ENCODE data around the gene NFATC4.
"Not testable (repeated sequence)": the region's sequence is repeated elsewhere in the genome, so short reads cannot be mapped to it uniquely, and the experiment has no call there.

NFATC4 gene

DNA sequence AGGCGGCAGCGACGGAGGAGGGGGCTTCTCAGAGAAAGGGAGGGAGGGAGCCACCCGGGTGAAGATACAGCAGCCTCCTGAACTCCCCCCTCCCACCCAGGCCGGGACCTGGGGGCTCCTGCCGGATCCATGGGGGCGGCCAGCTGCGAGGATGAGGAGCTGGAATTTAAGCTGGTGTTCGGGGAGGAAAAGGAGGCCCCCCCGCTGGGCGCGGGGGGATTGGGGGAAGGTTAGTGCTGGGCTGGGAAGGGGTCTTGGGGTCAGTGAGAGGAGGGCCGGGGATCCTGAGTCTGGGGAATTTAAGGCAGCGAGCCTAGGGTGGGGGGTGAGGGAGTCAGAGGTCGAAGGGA lies 203 bp downstream of the NFATC4 start:
- no peak for DNase-seq (ENCODE audit: low read depth)

DNA sequence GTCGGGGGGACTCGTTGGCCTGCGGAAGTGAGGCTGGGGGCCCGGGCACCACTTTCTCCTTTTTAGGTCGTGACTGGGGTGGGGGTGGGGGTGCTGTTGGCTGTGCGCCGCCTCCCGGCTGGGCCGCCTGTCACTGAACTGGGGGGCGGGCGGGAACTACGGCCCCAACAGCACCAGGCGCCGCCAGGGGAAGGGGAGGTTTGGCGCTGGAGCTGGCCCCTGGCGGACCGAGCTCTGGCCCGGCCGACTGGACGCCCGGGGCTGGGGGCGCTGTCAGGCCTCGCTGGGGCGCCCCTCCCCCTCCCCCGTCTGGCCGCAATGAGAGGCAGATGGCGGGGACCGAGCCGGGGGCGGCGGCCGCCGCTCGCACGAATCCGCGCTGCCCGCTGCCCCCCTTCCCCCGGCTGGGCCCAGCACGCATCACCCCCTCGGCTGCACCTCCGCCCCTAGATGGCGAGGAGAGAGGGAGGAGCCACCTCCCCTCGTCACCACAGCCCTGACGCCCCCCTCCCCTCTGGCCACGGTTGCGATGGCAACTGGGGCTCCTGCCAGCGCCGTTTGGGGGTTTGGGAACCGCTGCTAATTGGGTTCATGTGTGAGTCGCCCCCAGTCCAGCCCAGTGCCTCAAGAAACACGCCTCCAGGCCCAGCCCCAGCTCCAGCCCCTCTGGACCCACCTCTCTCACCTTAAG lies 723 bp downstream of the NFATC4 start:
- no peak for DNase-seq (ENCODE audit: low read depth)

DNA sequence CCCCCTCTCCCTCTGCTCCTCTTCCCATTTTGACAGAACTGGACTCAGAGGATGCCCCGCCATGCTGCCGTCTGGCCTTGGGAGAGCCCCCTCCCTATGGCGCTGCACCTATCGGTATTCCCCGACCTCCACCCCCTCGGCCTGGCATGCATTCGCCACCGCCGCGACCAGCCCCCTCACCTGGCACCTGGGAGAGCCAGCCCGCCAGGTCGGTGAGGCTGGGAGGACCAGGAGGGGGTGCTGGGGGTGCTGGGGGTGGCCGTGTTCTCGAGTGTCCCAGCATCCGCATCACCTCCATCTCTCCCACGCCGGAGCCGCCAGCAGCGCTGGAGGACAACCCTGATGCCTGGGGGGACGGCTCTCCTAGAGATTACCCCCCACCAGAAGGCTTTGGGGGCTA lies 1.5 kb downstream of the NFATC4 start:
- DNase-seq (ENCODE audit: low read depth): no peak

DNA sequence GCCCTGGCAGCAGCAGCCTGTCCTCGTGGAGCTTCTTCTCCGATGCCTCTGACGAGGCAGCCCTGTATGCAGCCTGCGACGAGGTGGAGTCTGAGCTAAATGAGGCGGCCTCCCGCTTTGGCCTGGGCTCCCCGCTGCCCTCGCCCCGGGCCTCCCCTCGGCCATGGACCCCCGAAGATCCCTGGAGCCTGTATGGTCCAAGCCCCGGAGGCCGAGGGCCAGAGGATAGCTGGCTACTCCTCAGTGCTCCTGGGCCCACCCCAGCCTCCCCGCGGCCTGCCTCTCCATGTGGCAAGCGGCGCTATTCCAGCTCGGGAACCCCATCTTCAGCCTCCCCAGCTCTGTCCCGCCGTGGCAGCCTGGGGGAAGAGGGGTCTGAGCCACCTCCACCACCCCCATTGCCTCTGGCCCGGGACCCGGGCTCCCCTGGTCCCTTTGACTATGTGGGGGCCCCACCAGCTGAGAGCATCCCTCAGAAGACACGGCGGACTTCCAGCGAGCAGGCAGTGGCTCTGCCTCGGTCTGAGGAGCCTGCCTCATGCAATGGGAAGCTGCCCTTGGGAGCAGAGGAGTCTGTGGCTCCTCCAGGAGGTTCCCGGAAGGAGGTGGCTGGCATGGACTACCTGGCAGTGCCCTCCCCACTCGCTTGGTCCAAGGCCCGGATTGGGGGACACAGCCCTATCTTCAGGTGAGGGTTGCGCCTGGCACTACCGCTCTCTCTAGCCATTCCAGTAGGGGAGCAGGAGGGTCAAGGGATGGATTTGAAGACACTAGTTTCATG lies 2.1 kb downstream of the NFATC4 start:
- no peak for DNase-seq (ENCODE audit: low read depth)

DNA sequence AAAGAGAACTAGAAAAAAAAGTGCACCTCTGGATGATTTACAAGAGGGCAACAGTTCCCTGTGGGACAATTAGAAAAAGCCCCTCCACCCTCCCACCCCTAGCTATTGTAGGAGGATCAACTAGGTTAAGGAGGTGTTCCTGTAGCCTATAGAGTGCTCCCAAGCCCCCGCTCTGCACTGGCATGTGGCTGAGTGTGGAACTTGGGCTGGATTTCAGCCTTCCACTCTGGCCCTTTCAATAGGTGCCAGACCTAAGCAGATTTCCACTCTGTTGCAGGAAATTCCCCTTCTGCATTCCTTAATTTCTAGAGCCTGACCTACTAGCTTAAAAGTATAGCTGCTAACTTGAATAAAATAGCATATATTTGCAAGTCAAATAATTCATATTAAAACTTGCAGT lies 2.8 kb downstream of the NFATC4 start:
- no peak for DNase-seq (ENCODE audit: low read depth)

DNA sequence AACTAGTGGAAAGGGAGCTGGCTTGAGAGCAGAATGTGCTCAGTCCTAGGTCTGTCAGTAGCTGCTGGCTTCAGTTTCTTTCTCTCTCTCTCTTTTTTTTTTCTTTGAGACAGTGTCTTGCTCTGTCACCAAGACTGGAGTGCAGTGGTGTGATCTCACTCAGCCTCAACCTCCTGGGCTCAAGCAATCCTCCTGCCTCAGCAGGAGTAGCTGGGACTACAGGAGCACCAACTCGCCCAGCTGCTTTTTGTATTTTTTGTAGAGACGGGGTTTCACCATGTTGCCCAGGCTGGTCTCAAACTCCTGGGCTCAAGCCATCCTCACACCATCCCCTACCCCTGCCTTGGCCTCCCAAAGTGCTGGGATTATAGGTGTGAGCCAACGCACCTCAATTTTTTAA lies 3.6 kb downstream of the NFATC4 start:
- DNase-seq (ENCODE audit: low read depth): not testable (repeated sequence)

DNA sequence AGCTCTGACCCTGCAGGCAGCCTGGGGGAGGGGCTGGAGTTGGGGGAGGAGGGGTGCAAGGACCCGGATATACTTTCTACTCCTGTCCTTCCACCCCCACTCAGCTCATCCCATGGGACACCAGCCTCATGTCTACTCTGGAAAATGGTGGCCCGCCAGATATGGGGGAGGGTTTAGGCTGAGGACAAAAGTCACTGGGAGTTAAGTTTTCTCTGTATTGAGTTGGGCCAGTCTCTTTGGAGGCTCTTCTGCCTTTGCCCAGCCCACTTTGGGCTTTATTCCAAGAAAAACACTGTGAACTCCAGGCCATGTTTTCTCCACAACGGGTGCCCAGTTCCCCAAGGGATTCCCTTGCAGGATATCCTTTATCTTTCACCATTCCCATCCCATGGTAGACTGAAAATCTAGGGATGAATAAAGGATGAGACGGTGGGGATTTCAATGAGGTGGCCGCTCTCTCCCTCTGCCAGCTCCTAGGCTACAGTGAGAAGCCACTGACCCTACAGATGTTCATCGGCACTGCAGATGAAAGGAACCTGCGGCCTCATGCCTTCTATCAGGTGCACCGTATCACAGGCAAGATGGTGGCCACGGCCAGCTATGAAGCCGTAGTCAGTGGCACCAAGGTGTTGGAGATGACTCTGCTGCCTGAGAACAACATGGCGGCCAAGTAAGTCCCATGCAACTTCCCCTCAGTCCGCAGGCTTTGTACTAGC lies 4.9 kb downstream of the NFATC4 start:
- DNase-seq (ENCODE audit: low read depth): no peak

DNA sequence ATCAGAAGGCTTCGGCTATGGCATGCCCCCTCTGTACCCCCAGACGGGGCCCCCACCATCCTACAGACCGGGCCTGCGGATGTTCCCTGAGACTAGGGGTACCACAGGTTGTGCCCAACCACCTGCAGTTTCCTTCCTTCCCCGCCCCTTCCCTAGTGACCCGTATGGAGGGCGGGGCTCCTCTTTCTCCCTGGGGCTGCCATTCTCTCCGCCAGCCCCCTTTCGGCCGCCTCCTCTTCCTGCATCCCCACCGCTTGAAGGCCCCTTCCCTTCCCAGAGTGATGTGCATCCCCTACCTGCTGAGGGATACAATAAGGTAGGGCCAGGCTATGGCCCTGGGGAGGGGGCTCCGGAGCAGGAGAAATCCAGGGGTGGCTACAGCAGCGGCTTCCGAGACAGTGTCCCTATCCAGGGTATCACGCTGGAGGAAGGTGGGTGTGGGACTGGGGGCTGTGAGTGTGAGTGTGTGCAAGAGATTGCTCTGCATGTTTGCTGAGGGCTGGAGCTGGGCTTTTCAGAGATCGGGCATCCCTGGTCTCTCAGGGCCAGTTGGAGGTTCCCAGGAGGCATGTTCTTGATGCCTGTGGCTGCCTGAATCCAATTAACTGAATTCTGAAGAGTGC lies 8.6 kb downstream of the NFATC4 start:
- no peak for DNase-seq (ENCODE audit: low read depth)

DNA sequence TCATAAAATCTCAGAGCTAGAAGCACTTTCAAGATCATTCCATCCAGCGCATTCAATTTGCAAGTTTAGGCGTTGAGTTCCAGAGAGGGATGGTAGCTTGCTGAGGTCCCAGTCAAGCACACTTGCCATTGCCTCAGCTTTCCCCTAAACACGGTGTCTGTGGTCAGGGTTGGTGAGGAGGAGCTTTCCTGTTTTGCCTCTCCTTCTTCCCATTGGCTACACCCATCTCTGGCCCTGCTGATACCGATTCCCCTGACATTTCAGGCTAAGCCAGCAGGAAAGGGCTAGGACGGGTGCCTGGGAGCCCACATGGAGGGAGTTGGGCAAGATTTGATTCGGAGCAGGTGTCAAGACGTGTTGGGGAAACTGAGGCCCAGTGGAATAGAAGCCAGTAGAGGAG lies 9.1 kb downstream of the NFATC4 start:
- DNase-seq (ENCODE audit: low read depth): no peak

DNA sequence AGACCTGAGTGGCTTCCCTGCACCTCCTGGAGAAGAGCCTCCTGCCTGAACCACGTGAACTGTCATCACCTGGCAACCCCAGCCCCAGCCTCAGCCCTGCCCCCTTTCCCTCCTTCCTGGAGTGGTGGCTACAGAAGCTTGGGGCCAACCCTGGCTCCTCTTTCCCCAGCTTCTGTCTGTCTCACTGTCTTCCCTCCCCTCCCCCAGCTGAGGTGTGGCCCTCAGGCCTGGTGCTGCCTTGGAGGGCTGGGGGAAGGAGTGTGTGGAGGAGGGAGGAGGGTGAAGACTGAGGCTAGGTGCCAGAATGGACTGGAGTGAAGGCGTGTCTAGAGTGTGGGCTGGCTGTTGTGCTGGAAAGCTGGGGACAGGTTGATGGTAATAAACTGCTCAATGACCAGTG lies 9.7 kb downstream of the NFATC4 start:
- DNase-seq (ENCODE audit: low read depth): no peak

DNA sequence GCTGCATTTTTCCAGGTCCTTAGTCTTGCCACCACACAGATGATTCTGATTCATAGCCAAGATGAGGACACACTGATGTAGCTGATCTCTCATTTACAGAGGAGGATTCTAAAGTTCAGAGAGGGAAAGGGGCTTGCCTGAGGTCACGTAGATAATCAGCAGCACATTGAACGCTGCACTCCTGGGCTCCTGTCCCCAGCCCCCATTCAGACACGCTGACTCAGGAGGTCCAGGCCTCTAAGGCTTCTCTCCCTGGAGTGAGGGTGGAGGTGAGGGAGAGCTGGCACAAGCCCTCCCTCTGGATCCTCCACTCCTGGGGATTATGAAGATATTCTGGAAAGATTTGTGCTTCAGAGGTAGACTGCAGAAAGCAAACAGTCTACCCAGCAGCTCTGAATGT lies 10.3 kb downstream of the NFATC4 start:
- DNase-seq (ENCODE audit: low read depth): no peak

DNA sequence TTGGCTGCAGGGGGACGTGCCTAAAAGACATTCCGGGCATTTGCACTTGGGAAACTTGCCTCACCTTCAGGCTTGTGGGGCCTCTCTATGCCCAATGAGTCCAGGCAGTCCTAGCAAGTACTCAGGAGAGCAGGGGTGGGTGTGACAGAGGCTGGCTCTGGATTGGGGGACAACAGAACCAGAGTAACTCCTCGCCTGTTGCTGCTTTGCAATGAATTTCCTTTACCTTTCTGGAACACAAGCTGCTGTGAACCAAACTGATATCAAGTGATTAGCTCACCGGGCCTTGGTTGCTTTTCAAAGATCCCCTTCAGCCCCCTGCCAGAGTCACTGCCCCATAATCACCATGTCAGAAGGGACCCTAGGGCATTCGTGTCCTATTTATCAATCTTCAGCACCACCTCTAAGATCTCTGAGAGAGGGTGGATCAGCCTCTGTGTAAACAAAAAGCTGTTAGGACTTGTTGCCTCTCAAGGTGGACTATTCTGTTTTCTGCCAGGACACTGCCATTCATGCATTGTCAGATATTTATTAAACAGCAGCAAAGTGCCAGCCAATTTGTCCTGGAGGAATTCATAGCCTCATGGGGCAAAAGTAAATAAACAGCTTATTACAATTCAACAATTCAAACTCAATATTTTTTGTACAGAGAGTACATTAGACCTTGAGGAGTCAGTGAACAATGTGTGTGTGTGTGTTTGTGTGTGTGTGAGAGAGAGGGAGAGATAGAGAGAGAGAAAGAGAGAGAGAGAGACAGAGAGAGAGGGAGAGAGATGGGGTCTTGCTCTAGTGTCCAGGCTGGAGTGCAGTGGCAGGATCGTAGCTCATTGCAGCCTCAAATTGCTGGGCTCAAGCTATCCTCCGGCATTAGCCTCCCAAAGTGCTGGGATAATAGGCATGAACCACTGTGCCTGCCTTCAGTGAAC lies 11.3 kb downstream of the NFATC4 start:
- no peak for DNase-seq (ENCODE audit: low read depth)

DNA sequence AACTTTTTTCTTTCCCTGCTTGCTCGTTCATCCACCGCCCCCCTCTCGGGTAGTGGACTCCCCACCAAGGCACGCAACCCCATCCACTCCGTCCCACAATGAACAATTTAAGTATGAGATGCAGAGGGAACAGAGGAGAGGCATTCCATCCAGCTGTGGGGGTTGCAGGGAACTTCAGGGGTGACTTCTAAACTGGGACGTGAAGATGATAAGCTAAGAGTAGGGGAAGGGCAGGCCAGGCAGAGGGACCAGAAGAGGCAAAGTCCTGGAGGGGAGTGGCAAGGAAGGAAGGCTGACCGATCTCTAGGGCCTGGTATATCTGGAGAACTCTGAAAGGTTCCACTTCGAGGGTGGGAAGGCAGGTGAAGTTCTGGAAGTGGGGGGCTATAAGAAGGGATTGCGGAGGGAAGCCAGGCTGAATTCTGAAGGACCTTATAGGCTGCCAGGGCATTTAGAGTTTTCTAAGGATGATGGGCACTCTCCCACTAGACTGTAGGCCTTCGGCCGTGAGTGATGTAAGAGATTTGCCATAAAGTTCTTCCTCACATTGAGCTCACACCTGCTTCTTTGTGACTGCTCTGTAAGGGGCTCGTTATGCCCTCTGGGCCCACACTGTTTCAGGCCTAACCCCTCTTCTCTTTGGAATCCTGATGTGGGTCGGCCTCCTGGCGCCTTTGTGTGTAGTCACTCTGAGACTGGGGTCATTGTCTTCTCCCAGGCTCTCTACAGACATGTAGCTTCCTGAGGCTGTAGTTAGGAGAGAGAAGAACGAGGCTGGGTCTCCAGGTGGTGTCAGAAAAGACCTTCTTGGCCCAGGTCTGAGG lies 12.1 kb downstream of the NFATC4 start:
- DNase-seq (ENCODE audit: low read depth): no peak

DNA sequence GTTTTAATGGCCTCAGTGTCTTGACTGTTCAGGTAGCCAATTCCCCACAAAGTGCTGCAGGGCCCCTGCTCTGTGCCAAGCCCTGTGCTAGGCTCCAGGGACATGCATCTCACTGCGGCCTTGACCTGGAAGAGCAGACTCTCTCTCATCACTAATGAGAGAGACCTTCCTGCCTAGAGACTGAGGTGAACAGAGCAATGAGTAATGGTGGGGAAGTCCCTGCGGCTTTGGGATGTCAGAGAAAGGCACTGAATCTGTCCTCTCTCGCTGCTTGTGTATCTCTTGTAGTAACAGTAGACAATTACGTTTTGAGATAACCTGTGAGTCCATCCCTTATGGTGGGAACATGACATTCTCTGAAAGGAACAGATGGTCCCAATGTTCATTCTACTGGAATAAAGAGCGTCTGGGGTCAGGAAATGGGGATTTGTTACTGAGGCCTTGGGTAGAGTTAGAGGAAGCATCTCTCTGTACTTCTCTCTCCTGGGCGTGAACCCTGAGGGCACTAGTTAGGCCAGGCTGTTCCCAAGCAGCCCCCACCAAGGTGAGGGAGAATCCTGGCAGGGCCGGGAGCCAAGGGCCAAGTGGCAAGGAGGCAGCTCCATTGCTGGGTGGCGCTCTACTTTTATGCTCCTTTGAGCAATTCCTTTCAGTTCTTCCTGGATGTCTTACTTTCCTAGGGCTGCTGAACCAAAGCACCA lies 13.5 kb downstream of the NFATC4 start:
- no peak for DNase-seq (ENCODE audit: low read depth)

DNA sequence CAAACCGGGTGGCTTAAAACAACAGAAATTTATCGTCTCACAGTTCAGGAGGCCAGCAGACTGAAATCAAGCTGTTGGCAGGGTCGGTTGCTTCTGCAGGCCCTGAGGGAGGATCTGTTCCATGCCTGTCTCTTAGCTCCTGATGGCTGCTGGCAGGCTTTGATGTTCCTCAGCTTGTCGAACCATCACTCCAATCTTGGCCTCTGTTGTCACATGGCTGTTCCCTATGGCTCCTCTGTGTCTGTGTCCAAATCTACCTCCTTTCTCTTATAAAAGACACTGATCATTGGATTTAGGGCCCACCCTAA lies 14.0 kb downstream of the NFATC4 start:
- no peak for DNase-seq (ENCODE audit: low read depth)

DNA sequence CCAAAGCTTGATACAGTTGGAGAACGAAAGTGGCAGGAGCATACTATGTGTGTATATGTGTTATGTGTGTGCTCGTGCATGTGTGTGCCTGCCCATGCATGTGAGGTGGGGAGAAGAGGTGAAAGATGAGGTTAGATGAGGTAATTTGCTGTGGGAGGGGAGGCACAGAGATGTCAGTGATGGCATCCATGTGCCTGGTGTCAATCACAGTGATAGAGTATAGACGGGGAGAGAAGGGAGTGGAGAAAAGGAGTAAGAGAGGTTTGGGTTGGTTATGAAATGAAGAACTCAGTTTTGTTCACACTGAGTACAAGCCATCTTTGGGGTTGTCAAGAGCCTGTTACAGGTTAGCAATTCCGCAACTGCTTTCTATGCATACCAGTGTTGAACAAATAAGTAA lies 16.2 kb downstream of the NFATC4 start:
- no peak for DNase-seq (ENCODE audit: low read depth)

DNA sequence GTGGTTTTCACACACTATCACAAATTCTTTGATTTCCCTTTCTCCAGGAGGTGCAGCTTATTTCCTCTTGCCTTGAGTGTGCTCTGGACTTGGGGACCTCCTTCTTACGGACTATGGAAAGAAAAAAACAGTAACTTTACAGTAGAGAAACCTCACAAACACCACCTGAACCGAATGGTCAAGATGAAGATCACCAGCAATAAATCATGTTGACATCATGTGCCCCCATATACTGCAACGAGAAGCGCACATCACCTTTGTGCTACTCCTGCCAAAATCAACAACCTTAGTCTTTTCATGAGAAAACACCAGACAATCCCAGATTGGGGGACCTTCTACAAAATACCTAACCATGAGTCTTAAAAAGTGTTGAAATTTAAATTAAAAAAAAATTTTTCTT lies 17.5 kb downstream of the NFATC4 start:
- DNase-seq (ENCODE audit: low read depth): no peak

DNA sequence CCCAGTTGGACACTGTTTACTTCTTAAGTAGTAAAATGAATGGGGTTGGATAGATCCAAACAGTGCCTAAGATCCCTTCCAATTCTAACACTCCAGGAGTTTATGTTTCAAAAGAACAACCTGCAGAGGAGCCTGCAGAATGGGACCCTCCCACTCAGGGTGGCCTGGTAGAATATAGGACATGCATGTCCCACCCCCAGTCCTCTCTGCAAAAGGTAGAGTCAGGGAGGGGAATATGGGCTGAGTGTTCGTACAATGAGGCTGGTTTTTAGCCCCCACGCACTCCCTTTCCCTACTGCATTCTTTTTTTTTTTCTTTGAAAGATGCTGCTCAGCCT lies 19.0 kb downstream of the NFATC4 start:
- DNase-seq (ENCODE audit: low read depth): no peak

DNA sequence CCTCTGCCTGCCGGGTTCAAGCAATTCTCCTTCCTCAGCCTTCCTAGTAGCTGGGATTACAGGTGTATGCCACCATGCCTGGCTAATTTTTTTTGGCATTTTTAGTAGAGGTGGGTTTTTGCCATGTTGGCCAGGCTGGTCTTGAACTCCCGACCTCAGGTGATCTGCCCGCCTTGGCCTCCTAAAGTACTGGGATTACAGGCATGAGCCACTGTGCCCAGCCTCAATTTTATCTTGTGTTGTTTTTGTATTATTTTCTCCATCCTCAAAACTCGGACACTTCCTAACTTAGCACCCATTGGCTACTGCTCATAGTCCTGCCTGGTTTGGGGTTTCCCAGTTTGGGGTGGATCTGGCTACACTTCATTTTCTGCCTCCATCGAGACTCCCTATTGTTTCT lies 19.6 kb downstream of the NFATC4 start:
- not testable (repeated sequence) for DNase-seq (ENCODE audit: low read depth)

DNA sequence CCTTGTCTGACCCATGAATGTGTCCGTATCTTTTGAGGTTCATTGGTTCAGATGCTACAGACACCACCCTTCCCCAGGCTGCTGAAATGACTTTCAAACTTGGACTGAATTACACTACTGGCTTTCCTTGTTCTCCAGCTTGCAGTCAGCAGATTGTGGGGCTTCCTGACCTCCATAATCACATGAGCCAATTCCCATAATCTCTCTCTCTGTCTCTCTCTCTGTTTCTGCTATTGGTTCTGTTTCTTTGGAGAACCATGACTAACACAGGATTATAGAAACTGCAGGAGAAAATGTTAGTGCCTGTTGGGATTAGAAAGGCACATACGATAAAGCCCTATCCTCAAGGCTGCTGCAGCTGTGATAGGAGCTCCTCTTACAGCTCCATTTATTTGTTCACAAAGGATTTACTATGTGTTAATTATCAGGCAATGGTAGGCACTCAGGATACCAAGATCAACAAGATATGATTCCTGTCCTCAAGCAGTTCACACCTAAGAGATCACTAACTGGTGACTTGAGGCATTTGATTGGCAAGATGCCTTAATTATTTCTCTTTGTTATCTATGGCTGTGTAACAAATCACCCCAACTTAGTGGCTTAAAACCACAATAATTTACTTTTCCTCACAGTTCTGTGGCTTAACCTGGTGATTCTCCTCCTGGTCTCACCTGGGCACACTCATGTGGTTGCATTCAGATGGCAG lies 20.6 kb downstream of the NFATC4 start:
- DNase-seq (ENCODE audit: low read depth): no peak
